GM19467 (cell line): ENCODE data around the gene PRKAG2.
"Not testable (repeated sequence)": the region's sequence is repeated elsewhere in the genome, so short reads cannot be mapped to it uniquely, and the experiment has no call there.

Experiments
- ATAC-seq: cut with Tn5 transposase; IDR thresholded peaks from one replicate; pipeline ENCODE4 v1.9.1; 2021; ENCODE audit warnings: mild to moderate bottlenecking, moderate library complexity; ENCODE audit not compliant: unreplicated experiment

PRKAG2 gene

DNA sequence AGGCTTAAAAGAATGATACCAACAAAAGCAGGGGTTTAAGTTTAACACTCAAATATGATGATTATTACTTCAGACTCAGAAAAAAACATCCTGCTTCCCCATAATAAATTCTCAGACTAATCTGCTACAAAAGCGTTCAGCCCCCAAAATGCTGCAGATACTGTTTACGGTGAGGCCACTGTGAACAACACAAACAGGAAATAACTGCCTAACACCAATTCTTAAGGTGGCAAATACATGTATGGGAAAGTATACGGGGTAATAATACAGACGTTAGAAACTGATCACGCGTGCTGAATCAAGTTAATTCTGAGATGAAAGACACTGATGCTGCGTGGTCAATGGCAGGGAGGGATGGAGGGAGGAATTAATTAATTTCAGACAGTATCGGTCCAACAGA, 295.2 kb downstream of the PRKAG2 start:
- ATAC-seq = no peak

DNA sequence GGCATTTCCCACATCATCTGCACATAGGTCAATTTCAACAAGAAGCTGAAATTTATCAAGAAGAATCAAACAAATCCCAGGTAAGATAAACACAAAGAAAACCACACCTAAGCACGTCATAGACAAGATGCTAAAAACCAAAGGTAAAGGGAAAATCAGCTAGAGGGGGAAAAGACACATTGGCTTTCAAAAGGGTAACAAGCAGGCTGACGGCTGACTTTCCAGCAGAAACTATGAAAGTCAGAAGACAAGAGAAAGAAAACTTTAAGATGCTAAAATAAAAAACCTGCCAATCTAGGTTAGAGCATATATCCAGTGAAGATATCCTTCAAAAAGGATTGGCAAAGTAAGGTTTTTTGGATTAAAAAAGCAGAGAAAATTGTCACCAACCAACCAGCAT, 297.3 kb downstream of the PRKAG2 start:
- ATAC-seq = no peak

DNA sequence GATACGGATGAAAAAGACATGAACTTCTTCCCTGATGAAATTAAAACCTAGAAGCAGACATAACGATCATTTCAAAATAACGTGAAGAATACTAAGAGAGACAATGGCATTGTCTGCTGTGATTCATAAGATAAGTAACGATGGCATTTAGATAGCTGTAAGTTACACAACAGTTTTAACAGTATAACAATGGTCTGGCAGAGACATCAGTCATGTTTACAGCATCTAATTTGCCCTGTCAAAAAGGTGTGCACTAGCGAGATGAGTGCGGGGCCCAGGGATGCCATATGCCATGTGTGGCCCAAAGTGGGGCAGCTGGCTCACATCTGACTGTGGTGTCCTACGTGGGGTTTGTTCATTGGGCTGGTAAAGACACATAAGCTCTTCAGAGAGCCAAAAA, 301.5 kb downstream of the PRKAG2 start:
- ATAC-seq = no peak

DNA sequence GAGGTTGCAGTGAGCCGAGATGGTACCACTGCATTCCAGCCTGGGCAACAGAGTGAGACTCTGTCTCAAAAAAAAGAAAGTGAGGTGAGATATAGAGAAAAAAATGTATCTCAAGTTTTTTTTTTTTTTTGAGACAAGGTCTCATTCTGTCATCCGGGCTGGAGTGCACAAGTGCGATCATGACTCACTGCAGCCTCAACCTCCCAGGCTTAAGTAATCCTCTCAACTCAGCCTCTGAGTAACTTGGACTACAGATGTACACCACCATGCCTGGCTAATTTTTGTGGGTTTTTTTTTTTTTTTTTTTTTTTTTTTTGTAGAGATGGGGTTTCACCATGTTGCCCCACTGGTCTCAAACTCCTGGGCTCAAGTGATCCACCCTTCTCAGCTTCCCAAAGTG, 303.9 kb downstream of the PRKAG2 start:
- not testable (repeated sequence) for ATAC-seq

DNA sequence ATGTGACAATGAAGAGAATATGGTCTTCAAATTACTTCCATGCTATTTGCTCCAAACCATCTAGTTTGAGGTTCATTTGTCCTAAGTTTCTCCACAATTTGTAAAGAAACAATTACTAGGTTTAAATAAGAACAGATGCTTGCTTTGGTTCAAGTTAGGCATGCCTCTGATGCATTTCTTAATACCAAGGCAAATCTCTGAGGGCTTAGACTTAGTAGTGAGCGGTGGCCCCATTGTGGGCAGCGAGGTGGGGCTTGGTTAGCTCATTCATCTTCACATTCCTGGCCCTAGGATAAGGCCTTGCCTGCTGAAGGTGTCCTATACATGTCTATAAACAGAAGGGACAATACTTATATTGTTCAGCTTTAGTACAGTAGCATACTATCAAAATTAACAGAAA, 304.8 kb downstream of the PRKAG2 start:
- no peak for ATAC-seq

DNA sequence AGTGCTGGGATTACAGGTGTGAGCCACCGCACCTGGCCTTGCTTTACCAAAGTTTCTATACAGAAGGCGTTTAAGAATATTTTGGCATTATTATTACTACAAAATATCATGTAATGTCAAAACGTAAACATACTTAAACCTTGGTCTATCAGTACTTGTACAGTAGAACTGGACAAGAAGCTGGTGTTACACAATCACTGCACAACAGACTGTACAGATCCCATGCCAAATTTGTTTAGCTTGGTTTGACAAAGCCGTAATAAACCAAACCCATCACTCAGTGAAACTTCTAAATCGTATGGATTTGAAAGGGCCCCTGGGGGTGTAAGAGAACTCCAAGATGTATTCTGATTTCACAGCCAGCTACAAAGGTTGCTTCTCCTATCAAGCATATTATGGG, 305.4 kb downstream of the PRKAG2 start:
- ATAC-seq = no peak

DNA sequence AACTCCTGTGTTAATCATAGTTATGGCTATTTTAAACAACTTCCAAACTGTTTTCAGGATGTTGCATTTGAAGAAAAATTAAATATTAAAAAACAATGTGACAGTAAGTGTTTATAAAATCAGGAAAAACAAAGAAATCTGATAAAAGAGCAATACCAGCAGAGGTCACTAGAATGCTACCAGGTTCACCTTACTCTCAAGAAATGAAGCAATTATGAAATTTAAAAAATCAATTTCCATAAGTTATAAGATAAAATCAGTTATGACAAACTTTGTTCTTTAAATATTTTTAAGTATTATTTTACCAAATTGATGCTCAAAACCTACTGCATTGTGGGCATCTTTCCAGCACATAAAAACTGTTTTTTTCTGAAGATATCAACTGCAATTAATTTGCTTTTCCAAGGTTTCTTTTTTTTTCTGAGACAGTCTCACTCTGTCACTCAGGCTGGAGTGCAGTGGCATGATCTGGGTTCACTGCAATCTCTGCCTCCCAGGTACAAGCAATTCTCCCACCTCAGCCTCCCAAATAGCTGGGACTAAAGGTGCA, 306.5 kb downstream of the PRKAG2 start:
- ATAC-seq = no peak

DNA sequence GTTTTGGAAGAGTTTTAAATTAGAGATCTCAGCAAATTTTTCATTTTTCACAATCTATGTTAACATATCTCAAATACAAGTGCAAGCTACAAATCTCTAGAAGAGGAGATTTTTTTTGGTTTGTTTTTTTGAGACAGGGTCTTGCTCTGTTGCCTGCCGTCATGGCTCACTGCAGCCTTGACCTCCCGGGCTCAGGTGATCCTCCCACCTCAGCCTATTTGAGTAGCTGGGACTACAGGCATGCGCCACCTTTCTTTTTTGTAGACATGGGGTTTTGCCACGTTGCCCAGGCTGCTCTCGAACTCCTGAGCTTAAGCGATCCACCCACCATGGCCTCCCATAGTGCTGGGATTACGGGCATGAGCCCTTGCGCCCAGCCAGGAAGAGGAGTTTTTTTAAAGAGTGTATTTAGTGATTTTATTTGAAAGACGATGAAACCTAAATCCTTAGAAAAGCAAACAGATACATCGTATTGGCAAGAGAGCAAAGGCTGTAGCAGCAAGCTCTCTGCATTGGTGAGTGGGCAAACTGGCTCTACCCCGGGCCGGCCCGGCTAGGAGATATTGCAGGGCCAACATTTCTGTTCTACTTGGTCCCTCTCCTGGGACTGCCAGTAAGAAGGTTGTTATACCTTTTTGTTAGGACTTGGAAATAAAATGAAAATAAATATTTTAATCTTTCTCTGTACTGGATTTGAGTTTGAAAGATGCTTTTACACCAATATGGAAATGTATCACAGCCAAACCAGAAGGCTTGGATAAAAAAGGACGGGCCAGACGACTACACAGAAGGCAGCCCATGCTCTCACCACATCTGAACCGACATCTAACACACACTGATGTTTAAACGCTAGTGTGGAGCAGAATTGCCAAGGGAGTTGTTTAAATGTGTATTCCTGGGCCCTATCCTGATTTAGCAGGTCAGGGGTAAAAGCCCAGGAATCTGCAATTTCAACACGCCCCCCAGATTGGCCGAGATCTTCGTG, 307.7 kb downstream of the PRKAG2 start:
- ATAC-seq = no peak

DNA sequence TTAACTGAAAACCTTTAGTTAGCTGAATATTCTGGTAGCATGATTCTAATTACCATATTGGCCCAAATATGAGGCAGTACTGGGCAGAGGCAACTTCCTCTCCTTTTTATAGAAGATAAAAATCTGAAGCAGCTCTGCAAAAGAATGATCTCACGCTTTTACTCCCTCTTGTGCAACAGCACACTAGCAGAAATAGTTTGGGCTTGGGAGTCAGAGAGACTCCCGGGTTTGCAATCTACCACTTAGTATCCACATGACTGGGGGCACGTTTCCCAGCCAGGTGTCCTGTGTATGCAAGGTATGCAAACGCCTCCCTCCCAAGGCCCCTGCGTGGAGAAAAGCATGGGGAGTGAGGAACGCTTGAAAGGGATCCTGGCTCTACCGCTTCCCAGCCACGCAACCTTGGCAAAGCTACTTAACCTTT, 310.0 kb downstream of the PRKAG2 start:
- ATAC-seq = no peak

DNA sequence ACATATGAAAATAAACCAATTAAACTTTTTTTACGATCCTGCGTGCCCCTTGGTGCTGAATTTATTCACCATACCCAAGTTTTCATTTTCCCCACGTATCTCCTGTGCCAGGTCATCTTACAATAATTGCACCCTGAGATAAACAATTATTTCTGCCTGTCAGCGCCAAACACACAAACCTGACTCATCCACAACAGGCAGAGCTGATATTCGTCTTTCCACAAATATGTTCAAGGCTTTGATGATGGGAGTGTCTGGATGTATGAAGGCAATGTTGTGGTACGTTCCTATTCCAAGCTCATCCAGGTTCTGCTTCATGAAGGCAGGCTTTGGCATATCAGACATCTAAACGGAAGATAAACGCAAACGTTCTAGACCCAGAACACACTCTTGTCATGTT, 311.4 kb downstream of the PRKAG2 start:
- no peak for ATAC-seq

DNA sequence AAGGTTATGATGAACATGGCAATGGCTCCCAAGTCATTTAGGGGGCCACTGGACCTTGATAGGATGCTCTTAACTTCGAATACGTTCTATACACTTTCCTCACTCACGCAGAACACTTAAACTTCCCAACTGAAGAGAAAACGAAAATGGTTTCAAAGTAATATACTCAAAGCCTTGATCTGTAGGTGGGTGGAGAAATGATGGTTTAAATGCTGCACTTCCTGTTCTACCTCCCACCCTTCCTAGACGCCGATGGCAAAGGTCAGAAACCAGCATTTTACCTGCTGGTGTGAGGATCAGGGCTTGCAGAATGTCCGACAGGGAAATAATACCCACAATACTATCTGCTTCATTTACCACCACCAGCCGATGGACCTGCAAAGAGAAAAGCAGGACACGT, 316.7 kb downstream of the PRKAG2 start:
- no peak for ATAC-seq

DNA sequence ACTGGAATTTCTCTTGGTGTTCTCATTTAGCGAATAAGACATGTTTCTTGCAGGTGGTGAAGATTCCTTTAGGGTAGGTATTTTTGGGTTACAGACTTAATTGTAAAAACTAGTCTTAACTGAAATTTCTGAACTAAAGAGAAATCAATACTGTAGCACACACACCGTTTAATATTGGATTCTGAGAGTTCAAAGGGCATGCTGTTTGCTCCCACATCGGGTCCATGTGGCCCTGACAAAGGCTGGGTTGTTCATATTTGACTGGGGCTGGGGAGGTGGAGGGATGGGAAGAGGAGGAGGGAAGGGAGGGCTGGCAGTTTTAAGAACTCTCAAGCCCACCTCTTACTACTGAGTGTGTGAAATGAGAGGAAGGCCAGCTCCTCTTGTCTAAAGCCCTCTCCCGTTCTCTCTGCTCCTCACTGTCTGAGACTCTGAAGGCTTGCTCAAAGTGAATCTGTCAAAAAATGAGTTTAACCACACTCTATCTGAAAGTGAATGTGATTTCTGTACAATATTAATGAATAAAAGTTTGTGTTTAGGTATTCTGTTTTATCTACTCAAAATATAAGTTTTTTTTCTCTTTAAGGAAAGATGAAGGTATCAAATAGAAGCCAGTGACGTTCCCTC, 317.2 kb downstream of the PRKAG2 start:
- ATAC-seq = no peak

DNA sequence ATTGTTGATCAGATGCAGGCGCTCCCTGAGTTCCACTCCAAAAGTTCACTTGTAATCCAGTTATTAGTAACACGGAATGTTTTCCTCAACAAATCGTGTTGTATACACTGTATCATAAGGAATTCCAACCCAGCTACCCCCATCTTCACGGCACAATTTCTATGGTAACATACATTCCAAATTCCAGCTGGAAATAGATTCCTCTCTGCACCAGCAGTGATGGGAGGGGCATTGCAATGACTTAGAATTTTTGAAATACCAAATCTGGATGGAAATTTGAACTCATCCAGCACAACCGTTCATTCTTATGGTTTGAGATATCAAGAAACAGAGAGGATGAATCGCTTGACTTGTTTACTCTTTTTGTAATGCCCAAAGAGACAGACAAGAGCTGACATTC, 318.3 kb downstream of the PRKAG2 start:
- ATAC-seq = no peak

DNA sequence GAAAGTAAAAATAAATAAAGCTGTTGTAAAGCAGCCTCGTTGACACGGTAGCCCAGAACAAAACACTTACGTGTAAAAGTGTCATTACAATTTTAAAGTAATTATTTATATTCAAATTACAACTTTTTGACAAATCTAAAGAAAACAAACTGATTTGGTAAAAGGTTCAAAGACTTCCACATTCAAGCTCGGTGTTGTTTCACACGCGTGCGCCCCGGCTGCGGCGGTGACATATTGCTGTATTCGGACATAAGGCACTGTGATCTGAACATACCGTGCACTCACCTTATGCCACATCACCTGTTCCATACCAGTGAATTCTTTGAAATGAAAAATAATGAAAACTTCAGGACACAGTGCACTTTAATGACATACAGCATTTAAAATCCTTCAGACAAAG, 320.3 kb downstream of the PRKAG2 start:
- no peak for ATAC-seq

DNA sequence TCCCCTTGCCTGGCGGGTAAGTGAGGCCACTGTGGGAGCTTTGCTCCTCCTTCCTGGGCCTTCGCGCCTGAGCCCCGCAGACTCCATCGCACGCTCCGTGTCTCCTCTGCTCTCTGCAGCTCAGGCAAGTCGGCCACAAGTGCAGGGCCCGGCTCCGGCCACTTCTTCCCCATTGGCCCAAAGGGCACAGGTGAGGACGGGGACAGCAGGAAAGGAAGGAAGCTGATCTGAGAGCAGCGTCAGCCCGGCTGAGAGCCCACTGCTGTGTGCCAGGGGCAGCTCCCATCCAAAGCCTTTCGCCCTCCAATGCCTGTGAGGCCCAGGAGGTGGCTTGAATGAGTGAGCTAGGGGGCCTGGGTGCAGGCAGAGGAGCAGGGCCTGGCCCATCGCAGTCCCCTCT, 323.6 kb downstream of the PRKAG2 start:
- no peak for ATAC-seq

DNA sequence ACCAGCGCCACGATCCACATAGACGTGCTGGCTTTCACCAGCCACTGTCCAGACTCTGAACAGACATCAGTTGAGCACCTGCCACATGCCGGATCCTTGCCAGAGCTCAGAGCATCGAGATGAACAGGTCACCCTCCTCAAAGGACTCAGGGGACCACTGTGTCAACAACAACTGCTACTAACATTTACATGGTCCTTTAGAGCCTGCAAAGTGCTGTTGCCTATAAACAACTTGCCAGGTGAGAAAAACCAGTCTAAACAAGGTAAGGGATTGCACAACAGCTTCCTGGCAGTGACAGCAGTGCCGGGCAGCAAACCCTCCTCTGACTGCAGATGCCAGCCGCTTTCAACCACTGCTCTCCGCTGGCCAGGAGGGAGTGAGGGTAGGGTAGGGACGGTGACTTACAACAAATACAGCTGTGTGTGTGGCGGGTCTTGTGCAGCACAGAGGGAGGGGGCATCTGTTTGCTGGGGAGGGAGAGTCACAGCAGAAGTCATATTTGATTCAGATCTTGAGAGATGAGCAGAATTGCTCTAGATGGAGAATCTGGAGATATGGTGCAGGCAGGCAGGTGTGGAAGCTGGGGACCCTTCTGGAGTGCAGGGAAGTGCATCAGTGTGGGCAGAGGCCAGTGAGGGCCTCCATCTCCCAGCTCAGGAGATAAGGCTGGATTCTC, 324.4 kb downstream of the PRKAG2 start:
- no peak for ATAC-seq

DNA sequence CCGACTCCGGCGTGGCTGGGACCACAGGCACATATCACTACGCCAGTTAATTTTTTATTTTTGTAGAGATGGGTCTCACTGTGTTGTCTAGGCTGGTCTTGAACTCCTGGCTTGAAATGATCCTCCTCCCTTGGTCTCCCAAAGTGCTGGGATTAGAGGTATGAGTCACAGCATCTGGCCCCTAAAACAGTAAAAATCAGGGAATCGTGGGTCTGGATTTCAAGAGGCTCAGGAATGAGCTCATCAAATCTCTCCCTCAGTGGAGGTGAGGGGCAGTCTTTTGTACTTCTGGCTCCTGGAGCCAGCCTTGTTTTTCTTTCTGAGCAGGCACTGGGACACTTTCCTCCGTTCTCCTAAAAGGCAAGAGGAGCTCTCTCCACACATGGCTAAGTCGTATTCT, 325.1 kb downstream of the PRKAG2 start:
- ATAC-seq = no peak

DNA sequence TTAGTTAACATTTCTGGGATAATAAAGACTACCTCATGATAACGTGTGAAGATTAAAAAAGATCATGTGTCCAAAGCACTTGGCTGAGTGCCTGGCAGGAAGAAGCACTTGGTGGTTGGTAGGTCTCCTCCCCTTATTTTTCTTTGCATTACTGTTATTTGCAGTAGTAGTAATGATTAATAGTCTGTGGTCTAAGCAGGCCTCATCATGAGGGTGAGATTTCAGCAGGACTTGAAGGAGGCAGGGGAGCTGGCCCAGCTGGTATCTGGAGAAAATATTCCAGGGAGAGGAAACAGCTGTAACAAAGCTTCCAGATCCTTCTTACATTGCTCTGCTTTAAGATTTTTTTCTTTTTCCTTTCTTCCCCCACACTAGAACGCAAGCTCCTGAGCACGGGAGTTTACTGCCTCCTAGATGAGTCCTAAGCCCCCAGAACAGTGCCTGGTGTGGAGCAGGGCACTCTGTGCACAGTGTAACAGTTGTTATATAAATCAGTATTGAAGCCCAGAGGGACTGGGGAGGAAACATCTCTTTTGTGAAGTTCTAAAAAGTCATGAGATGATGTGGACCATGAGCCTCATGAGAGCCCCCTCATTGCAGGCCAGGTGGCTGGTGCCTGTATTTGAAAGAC, 326.1 kb downstream of the PRKAG2 start:
- no peak for ATAC-seq

DNA sequence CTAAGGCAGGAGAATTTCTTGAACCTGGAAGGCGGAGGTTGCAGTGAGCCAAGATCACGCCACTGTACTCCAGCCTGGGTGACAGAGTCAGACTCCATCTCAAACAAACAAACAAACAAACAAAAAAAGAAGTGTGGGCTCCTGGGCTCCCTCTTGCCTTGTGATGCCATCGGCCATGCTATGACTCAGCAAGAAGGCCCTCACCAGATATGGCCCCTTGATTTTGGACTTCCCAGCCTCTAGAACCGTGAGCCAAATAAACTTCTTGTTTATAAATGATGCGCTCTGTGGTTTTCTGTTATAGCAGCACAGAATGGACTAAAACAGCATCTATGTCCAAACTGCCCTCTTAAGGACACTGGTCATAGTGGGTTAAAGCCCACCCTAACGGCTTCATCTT, 327.3 kb downstream of the PRKAG2 start:
- no peak for ATAC-seq

DNA sequence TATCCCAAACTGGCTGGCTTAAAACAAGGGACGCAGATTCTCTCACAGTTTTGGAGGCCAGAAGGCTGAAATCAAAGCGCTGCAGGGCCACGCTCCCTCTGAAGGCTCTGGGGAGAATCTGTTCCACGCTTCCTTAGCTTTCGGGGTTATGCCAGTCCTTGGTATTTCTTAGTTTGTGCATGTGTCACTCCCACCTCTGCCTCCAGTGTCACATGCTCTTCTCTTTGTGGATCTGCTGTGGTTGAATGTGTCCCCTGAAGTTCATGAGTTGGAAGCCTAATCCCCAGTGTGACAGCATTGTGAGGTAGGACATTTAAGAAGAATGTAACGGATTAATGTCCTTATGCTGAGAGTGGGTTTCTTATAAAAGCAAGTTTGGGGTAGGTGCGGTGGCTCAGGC, 327.8 kb downstream of the PRKAG2 start:
- no peak for ATAC-seq

DNA sequence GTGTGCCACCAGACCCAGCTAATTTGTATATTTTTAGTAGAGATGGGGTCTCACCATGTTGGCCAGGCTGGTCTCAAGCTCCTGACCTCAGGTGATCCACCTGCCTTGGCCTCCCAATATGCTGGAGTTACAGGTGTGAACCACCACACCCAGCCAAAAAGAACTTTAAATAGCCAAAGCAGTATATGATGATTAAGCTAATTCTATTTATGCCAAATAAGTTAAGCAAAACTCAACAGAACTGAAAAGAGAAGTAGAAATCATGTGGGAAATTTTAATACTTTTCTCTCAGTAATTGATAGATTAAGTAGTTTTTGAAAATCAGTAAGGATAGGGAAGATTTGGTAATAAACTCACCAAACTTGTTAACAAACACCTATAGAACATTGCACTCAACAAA, 332.7 kb downstream of the PRKAG2 start:
- no peak for ATAC-seq
